DND-41 (cell line): ENCODE results near the gene PLD1.

Experiments
- CTCF ChIP-seq: IDR thresholded peaks from 2 replicates; pipeline ENCODE4 v1.5.1; 2012; ENCODE audit warnings: borderline replicate concordance, low read length, moderate library complexity, mild to moderate bottlenecking; ENCODE audit not compliant: poor library complexity, severe bottlenecking; ENCODE audit errors: extremely low read depth
- EZH2 ChIP-seq: IDR thresholded peaks from 3 replicates; pipeline ENCODE4 v1.6.1; 2012; ENCODE audit warnings: borderline replicate concordance, low read depth, mild to moderate bottlenecking, moderate library complexity, low read length, inconsistent platforms; ENCODE audit not compliant: severe bottlenecking

- TF ChIP-seq CTCF (no peak), EZH2 (no peak)
These were observed 148.8 kb downstream of the PLD1 start for GRCh38 chr3:171661484-171661883.
